Fibroblast of lung (primary cell): ENCODE results near the gene CYTIP. TPM values are rescaled to one million over a fixed set of nuclear protein-coding genes. Genes with fewer than 3 reads are reported as not detected.
A peak's percentile ranks its signal among the peaks of the same experiment; 100 is the strongest.

Experiments used
- DNase-seq, 2 donors: peaks; one replicate each; pipeline versions ENCODE4 v3.0.0 to v3.0.0-alpha.2; 2010; ENCODE audit warnings: low read depth in 2 of 2
- H2AFZ ChIP-seq: 2 replicates; pipeline ENCODE4 v1.5.1; 2012; ENCODE audit warnings: low read length, control low read depth, inconsistent platforms
- H3K27ac ChIP-seq: 2 replicates; pipeline ENCODE4 v1.5.1; 2011; ENCODE audit warnings: low read length, control low read depth; ENCODE audit not compliant: insufficient read depth
- H3K27me3 ChIP-seq: 2 replicates; pipeline ENCODE4 v1.5.1; 2011; ENCODE audit warnings: mild to moderate bottlenecking, low read length; ENCODE audit not compliant: control insufficient read depth, insufficient read depth
- H3K36me3 ChIP-seq: 2 replicates; pipeline ENCODE4 v1.5.1; 2011; ENCODE audit warnings: low read length; ENCODE audit not compliant: control insufficient read depth, insufficient read depth
- H3K4me1 ChIP-seq: 2 replicates; pipeline ENCODE4 v1.5.1; 2011; ENCODE audit warnings: low read length; ENCODE audit not compliant: control insufficient read depth, insufficient read depth; ENCODE audit errors: extremely low read depth
- H3K4me2 ChIP-seq: 2 replicates; pipeline ENCODE4 v1.5.1; 2011; ENCODE audit warnings: low read length, control low read depth; ENCODE audit not compliant: insufficient read depth; ENCODE audit errors: extremely low read depth
- H3K4me3 ChIP-seq, 4 experiments: fragments of 200-600 bp in 1 of 4; sonication (generic) in 1 of 4; replicated peaks in 1 of 4; 2 replicates each; pipeline ENCODE4 v1.5.1; 2011 to 2016; ENCODE audit warnings: low read length in 4 of 4, low read depth in 3 of 4, mild to moderate bottlenecking in 3 of 4, control low read depth in 2 of 4, inconsistent platforms in 1 of 4, mixed read lengths in 1 of 4; ENCODE audit not compliant: insufficient read depth in 1 of 4; ENCODE audit errors: control extremely low read depth in 1 of 4
- H3K79me2 ChIP-seq: 2 replicates; pipeline ENCODE4 v1.5.1; 2012; ENCODE audit warnings: mild to moderate bottlenecking, low read length, inconsistent platforms; ENCODE audit not compliant: control insufficient read depth, insufficient read depth
- H3K9ac ChIP-seq: 2 replicates; pipeline ENCODE4 v1.5.1; 2011; ENCODE audit warnings: mild to moderate bottlenecking, low read length, control low read depth; ENCODE audit not compliant: insufficient read depth
- H3K9me3 ChIP-seq: 2 replicates; pipeline ENCODE4 v1.5.1; 2012; ENCODE audit warnings: low read depth, low read length; ENCODE audit not compliant: control insufficient read depth, insufficient read depth
- H4K20me1 ChIP-seq: 2 replicates; pipeline ENCODE4 v1.5.1; 2011; ENCODE audit warnings: low read length; ENCODE audit not compliant: control insufficient read depth, insufficient read depth; ENCODE audit errors: extremely low read depth
- CTCF ChIP-seq, 2 donors: IDR thresholded peaks in 1 of 2; conservative IDR thresholded peaks in 1 of 2; 1 replicate in 1 of 2; 2 replicates in 1 of 2; pipeline ENCODE4 v1.5.1; 2011 to 2012; ENCODE audit warnings: low read length in 2 of 2, control low read depth in 1 of 2, inconsistent platforms in 1 of 2, low read depth in 1 of 2, mild to moderate bottlenecking in 1 of 2
- EZH2 ChIP-seq: IDR thresholded peaks from 2 replicates; pipeline ENCODE4 v1.5.1; 2012; ENCODE audit warnings: low read length, control low read depth, mild to moderate bottlenecking; ENCODE audit errors: missing control alignments
- polyA minus RNA-seq: library from RNA; depleted of rRNA, polyadenylated mRNA; stranded (reverse); fragments of >200 nt; gene quantifications from 2 replicates; pipeline ENCODE4 v1.2.3, GENCODE V29; 2011; ENCODE audit warnings: low replicate concordance
- polyA plus RNA-seq, 2 donors: library from polyadenylated mRNA; depleted of rRNA in 1 of 2; stranded (reverse) in 1 of 2; unstranded in 1 of 2; fragments of >200 nt; gene quantifications; 2 replicates each; pipeline ENCODE4 v1.2.1, GENCODE V29; 2011 to 2012; ENCODE audit warnings: missing spikeins in 1 of 2
- total RNA-seq: library from RNA; depleted of rRNA; stranded (reverse); fragments of >200 nt; gene quantifications from 2 replicates; pipeline ENCODE4 v1.2.1, GENCODE V29; 2014

The CYTIP gene
- total RNA-seq (not detected in 2 replicates), polyA plus RNA-seq (0.17 TPM in 1 of 2 replicates, not detected in the other), polyA minus RNA-seq (not detected in 2 replicates)
- polyA plus RNA-seq (2012) = not detected in 2 replicates

- Histone ChIP-seq H3K9me3 (no peaks in the 10 kb centered on the region), H3K4me1 (no peaks in the 10 kb centered on the region), H3K4me2 (no peak within 1 kb of the TSS), H3K27me3 (no peaks in the 10 kb centered on the region), H3K27ac (no peak within 1 kb of the TSS), H3K79me2 (no peaks in the 10 kb centered on the region), H3K4me3 (no peak within 1 kb of the TSS), H3K9ac (no peak within 1 kb of the TSS), H4K20me1 (no peaks in the 10 kb centered on the region), H3K36me3 (no peaks in the 10 kb centered on the region), H2AFZ (no peak within 1 kb of the TSS)
- no peak for TF ChIP-seq CTCF (conservative IDR thresholded peaks at IDR 0.05 in 1 of 2, IDR thresholded peaks at IDR 0.05 in 1 of 2; ENCODE audit: low read depth in 1 of 2, low read length in 2 of 2)
- TF ChIP-seq EZH2 = no peak
- no peak for DNase-seq
Observed at GRCh38 chr2:157443795-157444640, at the start of gene CYTIP. Gene CYTIP (minus strand): TSS chr2:157444089. CDS start chr2:157444020, 69 bp downstream.

GRCh38 chr2:157492189-157492773 lies 48.4 kb upstream of the CYTIP start:
- Histone ChIP-seq H4K20me1 (no peaks in the 10 kb centered on the region), H3K27ac (no peak overlapping the region), H2AFZ (no peak overlapping the region), H3K79me2 (no peaks in the 10 kb centered on the region), H3K4me3 (no peak overlapping the region), H3K27me3 (peaks cover 2% of the 10 kb centered on the region), H3K4me1 (no peaks in the 10 kb centered on the region), H3K9ac (no peak overlapping the region), H3K36me3 (no peaks in the 10 kb centered on the region), H3K9me3 (no peaks in the 10 kb centered on the region), H3K4me2 (no peak overlapping the region)
- no peak for TF ChIP-seq EZH2
- peak; percentile 67 to 86 for TF ChIP-seq CTCF (conservative IDR thresholded peaks at IDR 0.05 in 1 of 2, IDR thresholded peaks at IDR 0.05 in 1 of 2; ENCODE audit: low read depth in 1 of 2, low read length in 2 of 2)
- DNase-seq = peak; percentile 54 to 66

- TF ChIP-seq CTCF (conservative IDR thresholded peaks at IDR 0.05 in 1 of 2, IDR thresholded peaks at IDR 0.05 in 1 of 2; ENCODE audit: low read depth in 1 of 2, low read length in 2 of 2) = no peak
- TF ChIP-seq EZH2 = no peak
- no peak overlapping the region for H3K27ac ChIP-seq
Observed at GRCh38 chr2:157489983-157490382, 46.1 kb upstream of the CYTIP start.

More at GRCh38 chr2:157489983-157490382, 46.1 kb upstream of the CYTIP start:
- Histone ChIP-seq H3K9me3 (no peaks in the 10 kb centered on the region), H3K27me3 (peaks cover 2% of the 10 kb centered on the region), H3K4me1 (no peaks in the 10 kb centered on the region), H2AFZ (no peak overlapping the region), H4K20me1 (no peaks in the 10 kb centered on the region), H3K36me3 (no peaks in the 10 kb centered on the region), H3K4me2 (no peak overlapping the region), H3K79me2 (no peaks in the 10 kb centered on the region), H3K9ac (no peak overlapping the region), H3K4me3 (no peak overlapping the region)
- no peak for DNase-seq
